Left colon (tissue), 2 donors: ENCODE results near the gene AEBP1. TPM values are rescaled to one million over a fixed set of nuclear protein-coding genes. Genes with fewer than 3 reads are reported as not detected.

ENCODE experiments used
- ATAC-seq: fragments of 200-7000 bp; cut with Tn5 transposase; one replicate; pipeline ENCODE4 v1.9.1; 2020; ENCODE audit warnings: mild to moderate bottlenecking, moderate library complexity
- DNase-seq, 2 donors: peaks; one replicate each; pipeline ENCODE4 v3.0.0-alpha.2; 2020
- intact Hi-C, 2 donors: fragments of 100-400 bp; cut with DNase I in 1 of 2; cut with micrococcal nuclease in 1 of 2; formaldehyde crosslinking; loops; one replicate each; pipeline versions ENCODE4 v1.11.2 to v1.14.0; 2022; cut with DNase I, micrococcal nuclease
- total RNA-seq, 2 donors: library from RNA; stranded (reverse); fragmentation: NEBNext Ultra II Directional; extraction: Animal tissue kit (Norgen Biotek cat#: 25700); gene quantifications; one replicate each; pipeline ENCODE4 v1.2.1, GENCODE V29; 2021
- donor health status: DM: no; HTN: no; CAD: no.
- donor health status: DM: yes; HTN: yes; CAD: no.

Gene AEBP1
- total RNA-seq, 2 donors from 2014 or later = 20.1 to 59.6 TPM

- intact Hi-C loops = no loop called here
- DNase-seq (no peak), ATAC-seq (no peak)
Observed at GRCh38 chr7:44147026-44147991, 43.2 kb downstream of the AEBP1 start.

GRCh38 chr7:44148166-44148565 is 44.0 kb downstream of the AEBP1 start:
- ATAC-seq = no peak
- DNase-seq = no peak
- intact Hi-C loops = no loop called here

GRCh38 chr7:44148961-44149536 is 44.9 kb downstream of the AEBP1 start:
- intact Hi-C loops = no loop called here
- DNase-seq (no peak), ATAC-seq (no peak)

- ATAC-seq = no peak
- no peak for DNase-seq
- intact Hi-C loops = no loop called here
Observed at GRCh38 chr7:44149571-44150465, 45.7 kb downstream of the AEBP1 start.

GRCh38 chr7:44150466-44150832 is 46.3 kb downstream of the AEBP1 start:
- DNase-seq (no peak), ATAC-seq (no peak)
- intact Hi-C loops = no loop called here

GRCh38 chr7:44150966-44151941 is 47.1 kb downstream of the AEBP1 start:
- no peak for ATAC-seq
- DNase-seq = no peak
- intact Hi-C loops = no loop called here

GRCh38 chr7:44151956-44152355 is 47.8 kb downstream of the AEBP1 start:
- ATAC-seq (no peak), DNase-seq (no peak)
- intact Hi-C loops = no loop called here

GRCh38 chr7:44152971-44153947 is 49.1 kb downstream of the AEBP1 start:
- intact Hi-C loops = no loop called here
- DNase-seq = no peak
- ATAC-seq = no peak

- DNase-seq (no peak), ATAC-seq (no peak)
- intact Hi-C loops = no loop called here
Observed at GRCh38 chr7:44153948-44154335, 49.8 kb downstream of the AEBP1 start.

GRCh38 chr7:44154703-44155102 is 50.6 kb downstream of the AEBP1 start:
- ATAC-seq = no peak
- no peak for DNase-seq
- intact Hi-C loops = no loop called here

GRCh38 chr7:44155191-44156185 is 51.3 kb downstream of the AEBP1 start:
- ATAC-seq (peak; percentile 43), DNase-seq (no peak)
- intact Hi-C loops = no loop called here

- ATAC-seq = no peak
- intact Hi-C loops = no loop called here
- DNase-seq = no peak
Observed at GRCh38 chr7:44156453-44157010, 52.4 kb downstream of the AEBP1 start.

- intact Hi-C loops = no loop called here
- DNase-seq (no peak), ATAC-seq (no peak)
Observed at GRCh38 chr7:44157116-44158080, 53.3 kb downstream of the AEBP1 start.

GRCh38 chr7:44158096-44158872 is 54.1 kb downstream of the AEBP1 start:
- DNase-seq = no peak
- intact Hi-C loops = no loop called here
- ATAC-seq = no peak
